NK-92 (cell line): ENCODE data around the gene TEFM.
"Not testable (repeated sequence)": the region's sequence is repeated elsewhere in the genome, so short reads cannot be mapped to it uniquely, and the experiment has no call there.

Experiments used
- DNase-seq: peaks from one replicate; lab custom pipeline; 2025; ENCODE audit not compliant: unreplicated experiment; lab: John Stamatoyannopoulos, UW

Gene TEFM, protein sequence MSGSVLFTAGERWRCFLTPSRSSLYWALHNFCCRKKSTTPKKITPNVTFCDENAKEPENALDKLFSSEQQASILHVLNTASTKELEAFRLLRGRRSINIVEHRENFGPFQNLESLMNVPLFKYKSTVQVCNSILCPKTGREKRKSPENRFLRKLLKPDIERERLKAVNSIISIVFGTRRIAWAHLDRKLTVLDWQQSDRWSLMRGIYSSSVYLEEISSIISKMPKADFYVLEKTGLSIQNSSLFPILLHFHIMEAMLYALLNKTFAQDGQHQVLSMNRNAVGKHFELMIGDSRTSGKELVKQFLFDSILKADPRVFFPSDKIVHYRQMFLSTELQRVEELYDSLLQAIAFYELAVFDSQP

GRCh38 chr17:30906101-30906911, at the start of gene TEFM:
TEFM (minus strand) TSS chr17:30906238; CDS start chr17:30906198, 40 bp downstream.
- no peak for DNase-seq

DNA sequence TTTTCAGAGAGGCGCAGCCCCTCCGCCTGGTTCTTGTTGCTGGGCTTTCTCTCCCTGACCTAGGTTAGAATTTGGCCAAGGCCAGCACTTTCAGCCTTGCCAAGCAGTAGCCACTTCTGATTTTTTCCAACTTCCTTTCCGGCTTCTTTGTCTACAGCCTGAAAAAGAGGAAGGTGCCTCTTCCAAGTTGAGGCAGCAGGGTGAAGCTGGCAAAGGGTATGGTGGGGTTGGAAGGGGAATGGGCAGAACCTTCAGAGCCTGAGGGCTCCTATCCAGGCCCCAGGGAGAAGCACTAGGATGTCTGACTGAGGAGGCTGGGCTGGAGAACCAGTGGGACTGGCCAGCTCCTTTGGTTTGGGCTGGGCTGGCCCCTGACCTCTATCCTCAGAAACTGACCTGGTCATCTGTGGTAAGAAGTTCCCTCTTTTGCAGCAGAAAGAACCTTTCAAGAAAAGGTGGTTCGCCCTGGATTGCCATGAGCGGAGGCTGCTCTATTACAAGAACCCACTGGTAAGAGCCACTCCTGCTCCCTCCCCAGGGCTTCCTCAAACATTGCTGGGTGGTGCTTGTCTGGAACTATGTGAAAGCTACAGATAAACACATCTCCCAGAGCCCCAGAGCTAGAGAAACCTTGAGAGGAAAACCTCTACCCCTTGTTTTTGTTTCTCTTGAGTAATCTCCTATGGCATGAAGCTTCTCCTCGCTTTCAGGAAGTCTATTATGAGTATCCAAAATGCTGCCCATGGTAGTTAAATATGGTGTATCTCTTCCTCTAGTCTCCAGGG, 48.2 kb upstream of the TEFM start:
- DNase-seq: no peak

DNA sequence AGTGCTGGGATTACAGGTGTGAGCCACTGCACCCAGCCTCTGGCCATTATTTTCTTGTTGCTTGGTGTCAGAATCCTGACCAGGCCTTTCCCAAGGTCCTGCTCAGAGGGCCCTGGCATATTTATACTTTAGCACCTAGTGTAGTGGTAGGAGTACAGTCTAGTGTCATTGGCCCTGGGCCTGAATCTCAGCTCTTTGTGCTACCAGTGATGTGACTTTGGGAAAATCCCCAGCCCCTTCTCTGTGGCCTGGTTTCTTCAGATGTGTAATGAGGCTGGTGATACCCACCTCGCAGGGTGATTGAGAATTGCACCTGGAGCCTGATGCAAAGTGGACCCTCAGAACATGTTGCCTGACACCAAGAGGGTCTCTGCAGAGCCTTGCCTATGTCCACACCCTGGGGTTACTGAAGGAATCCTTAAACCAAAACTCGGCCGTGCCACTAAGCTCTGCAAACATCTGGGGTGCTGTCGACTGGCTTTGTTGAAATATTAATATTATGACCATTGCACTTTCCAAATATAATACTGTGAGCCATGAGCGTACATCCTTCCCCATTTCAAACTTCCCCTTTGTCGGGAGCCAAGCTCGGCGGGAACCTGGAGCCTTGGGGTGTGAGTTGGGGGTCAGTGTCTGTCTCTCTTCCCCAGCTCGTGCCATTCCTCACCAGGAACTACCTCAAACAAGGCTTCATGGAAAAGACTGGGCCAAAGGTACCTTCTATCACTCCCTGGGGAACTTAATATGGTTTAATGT, 46.8 kb upstream of the TEFM start:
- DNase-seq: no peak

DNA sequence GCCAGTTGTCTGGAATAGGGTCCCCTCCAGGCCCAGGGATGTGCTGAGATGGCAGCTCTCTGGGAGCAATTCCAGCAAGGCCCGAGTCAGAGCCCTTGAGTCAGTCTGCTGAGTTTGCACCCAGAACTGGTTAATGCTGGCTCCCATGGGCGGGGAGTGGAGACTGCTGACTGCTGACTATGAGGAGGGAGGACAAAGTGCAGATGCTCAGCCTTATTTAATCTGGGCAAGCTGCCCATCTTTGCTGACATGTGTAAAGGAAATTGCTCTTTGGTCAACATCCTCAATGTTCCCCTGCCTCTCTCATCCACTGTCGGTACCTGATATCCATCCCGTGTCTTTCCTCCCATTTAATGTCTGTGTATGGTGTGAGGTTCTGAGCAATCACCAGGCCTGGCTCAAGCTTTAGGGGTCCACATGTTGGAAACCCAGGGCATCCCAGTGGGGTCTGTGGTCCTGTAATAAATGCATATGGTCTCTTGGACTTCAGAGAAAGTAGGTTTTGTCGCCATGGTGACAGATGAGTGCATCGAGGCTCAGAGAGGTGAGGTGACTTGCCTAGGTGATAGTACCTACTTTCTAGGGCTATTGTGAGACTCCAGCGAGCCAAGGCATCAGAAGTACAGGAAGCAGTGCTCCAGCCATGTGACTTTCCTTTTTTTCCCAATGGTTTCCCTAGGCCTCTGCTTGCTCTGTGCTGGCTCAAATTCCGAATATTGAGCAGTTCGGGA, 44.8 kb upstream of the TEFM start:
- no peak for DNase-seq

DNA sequence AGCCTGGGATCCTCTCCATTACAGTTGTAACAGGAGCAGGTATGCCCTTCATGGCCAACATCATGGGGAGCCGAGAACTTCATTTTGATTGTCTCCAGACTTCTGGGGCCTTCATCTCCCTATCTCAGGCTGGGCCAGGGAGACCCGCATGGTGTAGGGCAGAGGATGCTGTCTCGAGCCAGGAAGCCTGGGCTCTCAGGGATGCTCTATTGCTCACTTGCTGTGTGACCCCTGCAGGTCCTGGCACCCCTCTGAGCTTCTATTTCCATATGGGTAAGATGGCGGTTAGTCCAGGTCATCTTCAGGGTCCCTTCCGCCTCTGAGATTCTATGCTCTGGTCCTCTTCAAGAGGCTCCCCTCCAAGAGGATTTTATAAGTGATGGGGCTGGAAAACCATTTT, 44.2 kb upstream of the TEFM start:
- DNase-seq: no peak

GRCh38 chr17:30947796-30948195, 41.8 kb upstream of the TEFM start:
- no peak for DNase-seq

DNA sequence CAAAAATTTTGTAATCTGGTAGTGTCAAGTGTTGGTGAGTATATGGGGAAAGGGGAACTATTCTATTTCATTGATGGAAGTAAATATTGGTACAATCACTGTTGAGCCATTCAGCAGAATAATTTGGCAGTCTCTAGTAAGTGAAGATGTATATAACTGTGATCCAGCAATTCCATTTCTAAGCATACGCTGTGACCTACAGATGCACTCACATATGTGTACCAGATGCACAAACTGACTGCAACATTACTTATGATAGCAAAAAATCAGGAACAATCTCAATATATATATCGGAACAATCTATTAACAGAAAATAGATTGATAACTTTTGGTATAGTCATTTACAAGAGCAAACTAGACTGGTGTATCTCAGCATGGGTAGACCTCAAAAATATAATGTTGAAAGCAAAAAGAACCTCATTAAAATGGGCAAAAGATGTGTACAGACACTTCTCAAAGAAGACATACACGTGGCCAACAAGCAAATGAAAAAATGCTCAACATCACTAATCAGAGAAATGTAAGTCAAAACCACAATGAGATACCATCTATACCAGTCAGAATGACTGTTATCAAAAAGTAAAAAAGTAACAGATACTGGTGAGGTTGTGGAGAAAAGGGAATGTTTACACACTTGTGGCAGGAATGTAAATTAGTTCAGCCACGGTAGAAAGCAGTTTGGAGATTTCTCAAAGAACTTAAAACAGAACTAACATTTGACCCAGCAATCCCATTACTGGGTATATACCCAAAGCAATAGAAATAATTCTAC, 36.5 kb upstream of the TEFM start:
- no peak for DNase-seq

- no peak for DNase-seq
These were observed 33.1 kb upstream of the TEFM start for GRCh38 chr17:30939051-30939689.

DNA sequence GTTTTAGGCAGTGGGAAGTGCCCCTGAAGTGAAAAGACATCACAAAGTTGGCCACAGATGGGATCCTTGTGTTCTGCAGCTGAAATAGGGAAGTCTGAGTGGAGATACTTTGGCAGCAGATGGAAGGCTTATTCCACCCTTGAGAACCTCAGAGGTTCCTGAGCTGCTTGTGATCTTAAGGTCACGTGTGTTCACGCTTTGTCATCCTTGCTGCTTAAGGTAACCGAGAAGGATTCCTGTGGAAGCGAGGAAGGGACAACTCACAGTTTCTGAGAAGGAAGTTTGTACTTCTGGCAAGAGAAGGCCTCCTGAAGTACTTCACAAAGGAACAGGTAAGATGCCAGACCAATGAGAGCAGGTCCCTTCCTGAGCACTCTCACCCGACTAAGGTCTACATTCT, 27.9 kb upstream of the TEFM start:
- no peak for DNase-seq

DNA sequence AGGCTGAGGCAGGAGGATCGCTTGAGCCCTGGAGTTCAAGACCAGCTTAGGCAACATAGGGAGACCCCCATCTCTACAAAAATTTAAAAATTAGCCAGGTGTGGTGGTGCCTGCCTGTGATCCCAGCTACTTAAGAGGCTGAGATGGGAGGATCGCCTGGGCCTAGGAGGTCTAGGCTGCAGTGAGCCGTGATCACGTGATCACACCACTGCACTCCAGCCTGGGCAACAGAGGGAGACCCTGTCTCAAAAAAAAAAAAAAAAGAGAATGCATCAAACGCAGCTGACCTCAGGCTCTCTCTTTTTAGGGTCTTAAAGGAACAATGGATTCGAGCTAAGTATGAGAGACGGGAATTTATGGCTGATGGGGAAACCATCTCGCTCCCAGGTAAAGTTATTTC, 25.5 kb upstream of the TEFM start:
- DNase-seq: not testable (repeated sequence)

DNA sequence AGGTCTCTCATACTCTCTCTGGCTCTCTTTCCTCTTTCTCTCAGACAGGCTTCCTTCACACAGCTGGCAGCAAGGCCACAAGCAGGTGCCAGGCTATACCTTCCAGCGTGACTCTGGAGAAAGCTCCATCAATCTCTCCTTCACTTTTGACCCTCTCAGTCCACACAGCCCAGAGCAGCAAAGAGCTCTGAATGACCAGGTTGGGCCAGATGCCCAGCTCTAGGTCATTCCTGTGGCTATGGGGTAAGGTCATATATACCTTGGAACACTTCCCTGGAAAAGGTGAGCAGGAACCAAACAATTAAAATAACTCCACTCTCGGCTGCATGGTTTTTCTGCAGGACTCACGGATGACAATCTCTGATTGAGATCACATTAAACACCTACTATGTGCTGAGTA, 24.5 kb upstream of the TEFM start:
- DNase-seq: no peak

- DNase-seq: not testable (repeated sequence)
These were observed 23.8 kb upstream of the TEFM start for GRCh38 chr17:30929861-30930260.

GRCh38 chr17:30929081-30929633, 23.1 kb upstream of the TEFM start:
- DNase-seq: no peak

DNA sequence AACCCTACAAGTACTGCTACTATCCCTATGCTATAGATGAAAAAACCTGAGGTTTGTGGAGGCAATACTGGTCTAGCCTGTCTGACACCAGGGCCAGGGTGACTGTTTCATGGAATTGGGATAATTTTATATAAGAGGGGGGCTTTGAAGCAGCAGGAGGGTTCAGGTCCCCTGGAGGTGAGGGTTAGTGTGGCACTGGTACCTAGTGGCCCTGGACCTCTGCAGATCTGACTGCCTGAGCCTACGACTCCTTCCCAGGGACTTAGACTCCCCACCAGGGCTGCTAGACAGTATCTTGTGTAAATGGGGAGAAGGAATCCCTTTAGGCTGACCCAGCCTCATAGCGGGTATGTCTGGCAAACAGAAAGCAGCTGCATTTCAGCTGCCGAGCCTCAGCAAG, 22.5 kb upstream of the TEFM start:
- DNase-seq: no peak

- no peak for DNase-seq
These were observed 21.7 kb upstream of the TEFM start for GRCh38 chr17:30927756-30928155.

- no peak for DNase-seq
These were observed 20.5 kb upstream of the TEFM start for GRCh38 chr17:30926516-30926915.

- DNase-seq: no peak
These were observed 18.3 kb upstream of the TEFM start for GRCh38 chr17:30924341-30924740.

DNA sequence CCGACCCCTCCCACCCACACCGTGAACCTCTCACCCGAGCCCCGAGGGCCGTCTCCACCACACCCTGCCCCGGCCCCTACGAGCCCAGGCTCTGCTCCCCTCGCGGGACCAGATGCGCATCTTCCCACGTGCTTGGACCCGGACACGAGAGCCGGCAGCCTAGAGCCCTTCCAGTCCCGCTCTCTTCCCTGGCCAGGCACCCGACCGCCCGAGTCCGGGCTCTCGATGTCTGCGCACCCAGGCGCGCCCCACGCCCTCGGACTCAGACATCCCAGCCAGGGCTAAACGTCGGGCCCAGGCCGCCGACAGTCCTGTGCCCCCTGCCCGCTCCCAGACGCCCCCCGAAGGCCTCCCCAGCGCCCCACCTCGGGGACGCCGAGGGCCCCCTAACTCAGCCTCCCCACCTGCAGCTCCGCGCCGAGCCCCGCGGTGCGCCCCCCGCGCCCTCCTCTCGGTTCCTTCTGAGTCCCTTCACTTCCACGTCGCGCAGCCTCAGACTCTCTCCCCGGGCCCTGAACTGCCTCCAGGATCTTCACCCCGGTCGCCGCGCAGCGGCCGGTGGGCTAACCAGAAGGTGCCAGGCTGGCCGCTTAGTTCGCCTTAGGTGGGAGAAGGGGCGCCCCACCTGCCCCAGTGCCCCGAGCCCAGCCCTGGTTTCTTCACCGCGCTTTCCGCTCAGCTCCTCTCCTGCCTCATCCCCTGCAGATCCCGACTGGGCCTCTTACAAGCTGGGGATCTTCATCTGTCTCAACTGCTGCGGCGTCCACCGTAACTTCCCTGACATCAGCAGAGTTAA, 16.4 kb upstream of the TEFM start:
- DNase-seq: no peak
